Gastrocnemius medialis (tissue), 4 donors: ENCODE measurements around the gene EVL. TPM values are rescaled to one million over a fixed set of nuclear protein-coding genes. Genes with fewer than 3 reads are reported as not detected.
A peak's percentile ranks its signal among the peaks of the same experiment; 100 is the strongest.

Experiments used
- ATAC-seq, 2 donors: fragments of 150-250 bp; one replicate each; pipeline ENCODE4 v1.9.1; 2016
- DNase-seq, 2 donors: peaks; one replicate each; pipeline ENCODE4 v3.0.0-alpha.2; 2019
- H3K27ac ChIP-seq, 4 donors: fragments of 200-600 bp; sonication (generic); 1 replicate in 1 of 4; 2 replicates in 3 of 4; pipeline ENCODE4 v1.5.1; 2016 to 2018; ENCODE audit warnings: mild to moderate bottlenecking in 2 of 4, moderate library complexity in 1 of 4
- H3K27me3 ChIP-seq, 3 donors: fragments of 200-600 bp; sonication (generic) in 2 of 3; 1 replicate in 1 of 3; 2 replicates in 2 of 3; pipeline versions ENCODE4 v1.5.1 to v1.6.0; 2016 to 2019; ENCODE audit warnings: mild to moderate bottlenecking in 1 of 3, moderate library complexity in 1 of 3
- H3K36me3 ChIP-seq, 2 donors: fragments of 200-600 bp; sonication (generic) in 1 of 2; one replicate each; pipeline ENCODE4 v1.5.1; 2017 to 2018
- H3K4me1 ChIP-seq, 2 donors: fragments of 200-600 bp; sonication (generic) in 1 of 2; one replicate each; pipeline ENCODE4 v1.5.1; 2016 to 2017; ENCODE audit warnings: mild to moderate bottlenecking in 2 of 2
- H3K4me3 ChIP-seq, 4 donors: fragments of 200-600 bp; sonication (generic) in 3 of 4; 1 replicate in 1 of 4; 2 replicates in 3 of 4; pipeline ENCODE4 v1.5.1; 2016 to 2019; ENCODE audit warnings: mild to moderate bottlenecking in 2 of 4
- H3K9me3 ChIP-seq, 3 donors: fragments of 200-600 bp; sonication (generic) in 2 of 3; 1 replicate in 1 of 3; 2 replicates in 2 of 3; pipeline ENCODE4 v1.5.1; 2016 to 2019
- POLR2A ChIP-seq, 2 donors: fragments of 450-650 bp; IDR thresholded peaks; one replicate each; pipeline ENCODE4 v1.6.1; 2017; ENCODE audit warnings: antibody characterized with exemption in 2 of 2, mild to moderate bottlenecking in 2 of 2, moderate library complexity in 2 of 2
- in situ Hi-C, 4 donors: fragments of 200-750 bp; cut with MboI; loops; one replicate each; pipeline versions ENCODE4 v1.15.0 to v1.8.0; 2017; ENCODE audit warnings: low sequenced_read_pairs in 4 of 4
- intact Hi-C: fragments of 100-400 bp; cut with DNase I; formaldehyde crosslinking; loops from one replicate; pipeline ENCODE4 v1.15.1; 2023; ENCODE audit warnings: low total_unique reads
- total RNA-seq, 4 donors: library from RNA; depleted of rRNA; stranded (reverse); fragments of >200 nt; gene quantifications; one replicate each; pipeline versions ENCODE4 v1.1.0 to v1.2.3, GENCODE V29; 2016
- TF ChIP-seq, protein P1 (sequence below), 5 experiments: fragments of 450-650 bp in 3 of 5; fragments of 200-600 bp in 2 of 5; sonication (generic) in 2 of 5; IDR thresholded peaks in 4 of 5; conservative IDR thresholded peaks in 1 of 5; 1 replicate in 4 of 5; 2 replicates in 1 of 5; pipeline ENCODE4 v1.5.1; 2016 to 2019; ENCODE audit warnings: antibody characterized with exemption in 5 of 5, mild to moderate bottlenecking in 3 of 5, moderate library complexity in 3 of 5

Gene EVL
- total RNA-seq, 4 donors from 2014 or later: 5.8 to 14.3 (median 9.5) TPM

DNA sequence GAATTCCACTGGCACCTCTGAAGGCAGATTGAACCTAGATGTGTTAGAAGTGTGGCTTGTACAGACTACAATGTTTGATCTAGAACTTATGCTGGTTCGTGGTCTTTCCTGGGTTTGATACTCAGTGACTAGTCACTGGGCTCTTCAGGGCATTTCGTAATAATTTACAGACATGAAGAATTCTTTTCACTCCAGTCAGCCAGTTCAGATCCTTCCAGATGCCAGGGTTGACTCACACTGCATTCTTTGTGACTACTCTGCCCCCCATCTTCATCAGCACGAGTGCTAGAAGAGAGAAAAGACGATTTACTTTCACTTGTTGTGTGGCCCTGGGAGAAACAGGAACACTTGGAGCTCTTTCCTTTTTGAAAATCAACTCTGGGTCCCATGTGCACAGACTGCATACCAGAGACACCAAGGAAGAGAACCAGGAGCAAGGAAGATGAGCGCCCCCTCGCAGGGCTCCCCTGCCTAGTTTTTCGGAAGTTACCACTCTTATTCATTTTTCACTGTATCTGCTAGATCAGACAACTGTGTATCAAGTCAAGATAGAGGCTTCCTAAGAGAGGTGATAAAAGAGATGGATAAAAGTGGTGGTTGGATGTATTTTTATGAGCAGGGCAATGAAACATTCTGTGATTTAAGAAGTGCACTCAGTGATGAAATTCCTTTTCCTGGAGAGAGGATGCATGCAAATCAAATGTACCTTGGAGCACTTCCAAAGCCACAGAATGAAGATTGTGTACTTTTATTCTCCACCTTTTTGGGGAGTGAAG lies 33.5 kb upstream of the EVL start:
- no peaks in the 10 kb centered on the region for H3K9me3 ChIP-seq
- in situ Hi-C loops: no loop called here
- H3K4me1 ChIP-seq: peaks cover 9 to 11% of the 10 kb centered on the region in 2 donors
- H3K36me3 ChIP-seq: no peaks in the 10 kb centered on the region
- TF ChIP-seq, protein P1, sequence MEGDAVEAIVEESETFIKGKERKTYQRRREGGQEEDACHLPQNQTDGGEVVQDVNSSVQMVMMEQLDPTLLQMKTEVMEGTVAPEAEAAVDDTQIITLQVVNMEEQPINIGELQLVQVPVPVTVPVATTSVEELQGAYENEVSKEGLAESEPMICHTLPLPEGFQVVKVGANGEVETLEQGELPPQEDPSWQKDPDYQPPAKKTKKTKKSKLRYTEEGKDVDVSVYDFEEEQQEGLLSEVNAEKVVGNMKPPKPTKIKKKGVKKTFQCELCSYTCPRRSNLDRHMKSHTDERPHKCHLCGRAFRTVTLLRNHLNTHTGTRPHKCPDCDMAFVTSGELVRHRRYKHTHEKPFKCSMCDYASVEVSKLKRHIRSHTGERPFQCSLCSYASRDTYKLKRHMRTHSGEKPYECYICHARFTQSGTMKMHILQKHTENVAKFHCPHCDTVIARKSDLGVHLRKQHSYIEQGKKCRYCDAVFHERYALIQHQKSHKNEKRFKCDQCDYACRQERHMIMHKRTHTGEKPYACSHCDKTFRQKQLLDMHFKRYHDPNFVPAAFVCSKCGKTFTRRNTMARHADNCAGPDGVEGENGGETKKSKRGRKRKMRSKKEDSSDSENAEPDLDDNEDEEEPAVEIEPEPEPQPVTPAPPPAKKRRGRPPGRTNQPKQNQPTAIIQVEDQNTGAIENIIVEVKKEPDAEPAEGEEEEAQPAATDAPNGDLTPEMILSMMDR (IDR thresholded peaks at IDR 0.05 in 4 of 5, conservative IDR thresholded peaks at IDR 0.05 in 1 of 5): no peak
- no peak for TF ChIP-seq POLR2A (IDR thresholded peaks at IDR 0.05)
- ATAC-seq (peak; percentile 80 to 87), DNase-seq (peak; percentile 40 to 51)
- H3K27me3 ChIP-seq: no peaks in the 10 kb centered on the region
- intact Hi-C loops: loop anchor here (2.0 kb wide), 1 partner anchor 25 kb away; no protein-coding TSS in a partner anchor
- H3K27ac ChIP-seq: peak overlapping the region in 2 of 4 donors; percentile 26 to 29
- H3K4me3 ChIP-seq: peak overlapping the region in 1 of 4 donors; percentile 12

DNA sequence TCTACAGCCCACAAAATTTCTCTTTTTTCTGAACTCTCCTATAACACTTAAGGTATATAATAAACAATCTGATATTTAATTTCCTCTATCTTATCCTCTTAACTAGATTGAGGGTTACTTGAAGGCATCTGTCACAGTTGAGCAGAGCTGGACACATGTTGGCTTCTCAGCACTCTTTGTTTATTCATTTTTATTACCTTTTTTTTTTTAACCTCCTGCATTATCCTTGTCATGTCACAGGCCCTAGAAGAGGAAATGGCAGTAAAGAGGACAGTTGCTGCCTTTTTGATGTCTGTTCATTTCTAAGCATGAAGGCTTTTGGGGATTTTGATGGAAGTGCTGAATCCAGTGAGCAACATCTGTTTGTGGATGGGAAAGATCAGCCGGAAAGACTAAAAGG lies 32.5 kb upstream of the EVL start:
- no peak for ATAC-seq
- no peak for TF ChIP-seq POLR2A (IDR thresholded peaks at IDR 0.05)
- TF ChIP-seq, protein P1 (IDR thresholded peaks at IDR 0.05 in 4 of 5, conservative IDR thresholded peaks at IDR 0.05 in 1 of 5): no peak
- Histone ChIP-seq H3K4me1 (peaks cover 9 to 11% of the 10 kb centered on the region in 2 donors), H3K9me3 (no peaks in the 10 kb centered on the region), H3K27me3 (no peaks in the 10 kb centered on the region), H3K4me3 (no peak overlapping the region), H3K27ac (no peak overlapping the region), H3K36me3 (no peaks in the 10 kb centered on the region)
- intact Hi-C loops (loop anchor here (2.0 kb wide), 1 partner anchor 24 kb away; no protein-coding TSS in a partner anchor), in situ Hi-C loops (no loop called here)
- DNase-seq: no peak

DNA sequence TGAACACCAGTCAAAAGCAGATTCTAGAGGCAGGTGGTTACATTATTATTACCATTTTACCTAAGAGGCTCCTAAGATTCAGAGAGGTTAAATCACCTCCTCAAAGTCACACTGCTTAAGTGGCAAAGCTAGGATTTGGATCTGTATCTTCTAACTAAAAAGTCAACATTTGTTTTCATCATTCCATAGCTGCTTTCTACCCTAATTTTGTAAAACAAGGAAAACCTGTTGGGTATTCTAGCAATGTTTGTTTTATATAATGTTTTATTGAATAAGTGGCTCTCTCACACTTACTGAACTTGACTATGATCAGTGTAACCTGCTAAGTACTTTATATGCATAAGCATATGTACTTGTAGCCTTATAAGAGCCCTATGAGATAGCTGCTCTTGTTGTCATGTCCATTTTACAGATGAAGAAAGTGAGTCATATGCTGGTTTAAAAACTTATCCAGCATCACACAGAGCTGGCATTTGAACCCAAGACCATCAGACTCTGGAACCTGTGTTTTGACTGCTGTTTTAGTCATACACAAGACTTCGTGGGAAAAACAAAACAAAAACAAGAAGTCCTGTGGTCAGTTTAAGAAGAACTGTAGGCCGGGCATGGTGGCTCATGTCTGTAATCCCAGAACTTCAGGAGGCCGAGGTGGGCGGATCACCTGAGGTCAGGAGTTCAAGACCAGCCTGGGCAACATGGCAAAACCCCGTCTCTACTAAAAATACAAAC lies 31.7 kb upstream of the EVL start:
- Histone ChIP-seq H3K4me3 (no peak overlapping the region), H3K27me3 (no peaks in the 10 kb centered on the region), H3K36me3 (no peaks in the 10 kb centered on the region), H3K9me3 (no peaks in the 10 kb centered on the region), H3K27ac (no peak overlapping the region), H3K4me1 (peaks cover 9 to 11% of the 10 kb centered on the region in 2 donors)
- intact Hi-C loops (loop anchor here (2.0 kb wide), 1 partner anchor 23 kb away; no protein-coding TSS in a partner anchor), in situ Hi-C loops (no loop called here)
- ATAC-seq (no peak), DNase-seq (no peak)
- TF ChIP-seq POLR2A (IDR thresholded peaks at IDR 0.05): no peak
- TF ChIP-seq, protein P1 (IDR thresholded peaks at IDR 0.05 in 4 of 5, conservative IDR thresholded peaks at IDR 0.05 in 1 of 5): no peak

DNA sequence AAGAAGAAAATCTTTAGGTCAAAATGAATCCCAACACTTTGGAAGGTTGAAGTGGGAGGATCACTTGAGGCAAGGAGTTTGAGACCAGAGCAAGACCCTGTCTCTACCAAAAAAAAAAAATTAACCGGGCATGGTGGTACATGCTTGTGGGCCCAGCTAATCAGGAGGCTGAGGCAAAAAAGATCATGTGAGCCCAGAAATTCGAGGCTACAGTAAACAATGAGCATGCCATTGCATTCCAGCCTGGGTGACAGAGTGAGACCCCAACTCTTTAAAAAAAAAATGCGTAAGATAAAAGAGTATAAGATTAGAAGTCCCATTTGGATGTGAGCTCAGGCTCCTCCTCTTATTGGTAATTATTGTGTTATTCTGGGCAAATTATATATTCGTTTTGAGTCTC lies 30.8 kb upstream of the EVL start:
- Histone ChIP-seq H3K4me1 (peaks cover 9 to 11% of the 10 kb centered on the region in 2 donors), H3K9me3 (no peaks in the 10 kb centered on the region), H3K27ac (no peak overlapping the region), H3K36me3 (no peaks in the 10 kb centered on the region), H3K27me3 (no peaks in the 10 kb centered on the region), H3K4me3 (no peak overlapping the region)
- no peak for DNase-seq
- in situ Hi-C loops: no loop called here
- no peak for ATAC-seq
- intact Hi-C loops: no loop called here
- TF ChIP-seq, protein P1 (IDR thresholded peaks at IDR 0.05 in 4 of 5, conservative IDR thresholded peaks at IDR 0.05 in 1 of 5): no peak
- TF ChIP-seq POLR2A (IDR thresholded peaks at IDR 0.05): no peak
